ENCODE data around the gene KRT6A.

DNA sequence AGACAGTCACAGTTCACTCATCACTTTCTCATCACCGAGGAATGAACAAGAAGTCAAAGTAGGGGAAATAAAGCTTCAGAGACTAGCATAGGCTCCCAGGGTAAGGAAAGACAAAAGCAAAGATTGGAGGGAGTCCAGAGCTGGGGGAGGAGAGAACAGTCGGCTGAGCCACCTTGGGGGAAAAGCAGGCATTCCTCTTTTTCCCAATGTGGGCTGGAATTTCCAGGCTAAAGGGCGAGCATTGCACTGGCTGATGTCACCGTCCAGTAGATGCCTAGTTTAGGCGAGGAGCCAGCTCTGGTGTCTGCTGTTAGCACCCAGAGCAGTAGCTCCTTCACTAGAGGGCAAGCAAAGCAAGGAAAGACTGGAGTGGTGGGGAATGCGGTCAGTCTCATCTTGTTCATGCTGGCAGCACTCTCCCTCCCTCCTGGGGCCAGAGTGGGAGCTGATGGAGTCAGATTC is 50.4 kb downstream of the KRT6A start:
- TF ChIP-seq, protein P1, sequence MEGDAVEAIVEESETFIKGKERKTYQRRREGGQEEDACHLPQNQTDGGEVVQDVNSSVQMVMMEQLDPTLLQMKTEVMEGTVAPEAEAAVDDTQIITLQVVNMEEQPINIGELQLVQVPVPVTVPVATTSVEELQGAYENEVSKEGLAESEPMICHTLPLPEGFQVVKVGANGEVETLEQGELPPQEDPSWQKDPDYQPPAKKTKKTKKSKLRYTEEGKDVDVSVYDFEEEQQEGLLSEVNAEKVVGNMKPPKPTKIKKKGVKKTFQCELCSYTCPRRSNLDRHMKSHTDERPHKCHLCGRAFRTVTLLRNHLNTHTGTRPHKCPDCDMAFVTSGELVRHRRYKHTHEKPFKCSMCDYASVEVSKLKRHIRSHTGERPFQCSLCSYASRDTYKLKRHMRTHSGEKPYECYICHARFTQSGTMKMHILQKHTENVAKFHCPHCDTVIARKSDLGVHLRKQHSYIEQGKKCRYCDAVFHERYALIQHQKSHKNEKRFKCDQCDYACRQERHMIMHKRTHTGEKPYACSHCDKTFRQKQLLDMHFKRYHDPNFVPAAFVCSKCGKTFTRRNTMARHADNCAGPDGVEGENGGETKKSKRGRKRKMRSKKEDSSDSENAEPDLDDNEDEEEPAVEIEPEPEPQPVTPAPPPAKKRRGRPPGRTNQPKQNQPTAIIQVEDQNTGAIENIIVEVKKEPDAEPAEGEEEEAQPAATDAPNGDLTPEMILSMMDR (conservative IDR thresholded peaks at IDR 0.05) = no peak; the same call in 1 of the 2 replicates
- no peak for TF ChIP-seq EZH2 (IDR thresholded peaks at IDR 0.05; ENCODE audit: low read depth)

Measured in PC-9 (cell line).